Measurements from ENCODE around the gene DPP3.

DPP3 gene

GRCh38 chr11:66466225-66467033 lies 13.8 kb upstream of the DPP3 start, which contains the start of gene PELI3:
Gene PELI3 (plus strand): TSS chr11:66466905. CDS start chr11:66468129, 1,224 bp downstream.
- peak within 1 kb of the TSS; percentile 64 for H3K4me3 ChIP-seq (replicated peaks; ENCODE audit: low read depth, low read length)
- peak; percentile 92 for DNase-seq (ENCODE audit: low read depth)
- TF ChIP-seq CTCF (IDR thresholded peaks at IDR 0.05; ENCODE audit: low read length, missing control alignments), result no peak

GRCh38 chr11:66467034-66467659 lies 13.1 kb upstream of the DPP3 start:
- peak overlapping the region; percentile 64 for H3K4me3 ChIP-seq (replicated peaks; ENCODE audit: low read depth, low read length)
- DNase-seq (ENCODE audit: low read depth), result peak; percentile 38
- no peak for TF ChIP-seq CTCF (IDR thresholded peaks at IDR 0.05; ENCODE audit: low read length, missing control alignments)

- no peak for TF ChIP-seq CTCF (IDR thresholded peaks at IDR 0.05; ENCODE audit: low read length, missing control alignments)
- no peak for DNase-seq (ENCODE audit: low read depth)
- peak overlapping the region; percentile 64 for H3K4me3 ChIP-seq (replicated peaks; ENCODE audit: low read depth, low read length)
These were observed 12.5 kb upstream of the DPP3 start for GRCh38 chr11:66467756-66468155.

- no peak overlapping the region for H3K4me3 ChIP-seq (replicated peaks; ENCODE audit: low read depth, low read length)
- no peak for DNase-seq (ENCODE audit: low read depth)
- TF ChIP-seq CTCF (IDR thresholded peaks at IDR 0.05; ENCODE audit: low read length, missing control alignments), result no peak
These were observed 11.5 kb upstream of the DPP3 start for GRCh38 chr11:66468691-66469090.

- H3K4me3 ChIP-seq (replicated peaks; ENCODE audit: low read depth, low read length), result no peak overlapping the region
- DNase-seq (ENCODE audit: low read depth), result no peak
- TF ChIP-seq CTCF (IDR thresholded peaks at IDR 0.05; ENCODE audit: low read length, missing control alignments), result no peak
These were observed 10.8 kb upstream of the DPP3 start for GRCh38 chr11:66469441-66469840.

- no peak for DNase-seq (ENCODE audit: low read depth)
- no peak overlapping the region for H3K4me3 ChIP-seq (replicated peaks; ENCODE audit: low read depth, low read length)
- no peak for TF ChIP-seq CTCF (IDR thresholded peaks at IDR 0.05; ENCODE audit: low read length, missing control alignments)
These were observed 10.2 kb upstream of the DPP3 start for GRCh38 chr11:66470015-66470414.
